ENCODE data around the gene RYR2. TPM values are rescaled to one million over a fixed set of nuclear protein-coding genes. Genes with fewer than 3 reads are reported as not detected.

Gene RYR2
- total RNA-seq, 1 donor from 2014 or later = 0.90 TPM

GRCh38 chr1:237640011-237640671 is 598.2 kb downstream of the RYR2 start:
- no peaks in the 10 kb centered on the region for H3K9me3 ChIP-seq (ENCODE audit: low read depth)
- no peak overlapping the region for H3K4me3 ChIP-seq
- no peaks in the 10 kb centered on the region for H3K36me3 Mint-ChIP-seq
- TF ChIP-seq EZH2phosphoT487 (IDR thresholded peaks at IDR 0.05) (no peak), CTCF (IDR thresholded peaks at IDR 0.05) (no peak), EZH2 (IDR thresholded peaks at IDR 0.05) (no peak)
- no peak overlapping the region for H3K4me3 Mint-ChIP-seq
- no peak overlapping the region for H2AFZ ChIP-seq (replicated peaks)
- H3K4me2 ChIP-seq = no peak overlapping the region
- no peaks in the 10 kb centered on the region for H3K27me3 Mint-ChIP-seq (ENCODE audit: insufficient read depth, low read depth)
- H3K9me3 Mint-ChIP-seq = no peaks in the 10 kb centered on the region
- no peak overlapping the region for H3K9ac ChIP-seq
- H3K79me2 ChIP-seq (ENCODE audit: low read depth) = no peaks in the 10 kb centered on the region
- H3K27ac Mint-ChIP-seq = no peak overlapping the region
- no peaks in the 10 kb centered on the region for H3K36me3 ChIP-seq
- H3K4me1 ChIP-seq = no peaks in the 10 kb centered on the region
- no peaks in the 10 kb centered on the region for H3F3A ChIP-seq (ENCODE audit: low read depth)
- H3K27ac ChIP-seq = no peak overlapping the region
- no peaks in the 10 kb centered on the region for H4K20me1 ChIP-seq (ENCODE audit: low read depth)
- DNase-seq (ENCODE audit: low spot score) = no peak
- H3K4me1 Mint-ChIP-seq = peaks cover 3% of the 10 kb centered on the region
- no peaks in the 10 kb centered on the region for H3K27me3 ChIP-seq

GRCh38 chr1:237640966-237641365 is 599.0 kb downstream of the RYR2 start:
- H3K4me1 ChIP-seq = no peaks in the 10 kb centered on the region
- no peaks in the 10 kb centered on the region for H3F3A ChIP-seq (ENCODE audit: low read depth)
- no peaks in the 10 kb centered on the region for H3K27me3 Mint-ChIP-seq (ENCODE audit: insufficient read depth, low read depth)
- H3K27ac ChIP-seq = no peak overlapping the region
- H3K36me3 ChIP-seq = no peaks in the 10 kb centered on the region
- no peaks in the 10 kb centered on the region for H3K79me2 ChIP-seq (ENCODE audit: low read depth)
- no peaks in the 10 kb centered on the region for H3K9me3 ChIP-seq (ENCODE audit: low read depth)
- H3K4me3 ChIP-seq = no peak overlapping the region
- TF ChIP-seq CTCF (IDR thresholded peaks at IDR 0.05) = no peak
- TF ChIP-seq EZH2phosphoT487 (IDR thresholded peaks at IDR 0.05) = no peak
- TF ChIP-seq EZH2 (IDR thresholded peaks at IDR 0.05) = no peak
- no peak overlapping the region for H3K4me3 Mint-ChIP-seq
- H3K4me2 ChIP-seq = no peak overlapping the region
- H3K9me3 Mint-ChIP-seq = no peaks in the 10 kb centered on the region
- no peak for DNase-seq (ENCODE audit: low spot score)
- H3K4me1 Mint-ChIP-seq = peaks cover 3% of the 10 kb centered on the region
- H3K9ac ChIP-seq = no peak overlapping the region
- no peaks in the 10 kb centered on the region for H3K27me3 ChIP-seq
- H3K27ac Mint-ChIP-seq = no peak overlapping the region
- no peaks in the 10 kb centered on the region for H3K36me3 Mint-ChIP-seq
- H2AFZ ChIP-seq (replicated peaks) = no peak overlapping the region
- no peaks in the 10 kb centered on the region for H4K20me1 ChIP-seq (ENCODE audit: low read depth)

- no peak overlapping the region for H3K27ac ChIP-seq
- no peak overlapping the region for H3K4me3 ChIP-seq
- no peaks in the 10 kb centered on the region for H4K20me1 ChIP-seq (ENCODE audit: low read depth)
- H3K9ac ChIP-seq = no peak overlapping the region
- no peak overlapping the region for H3K4me3 Mint-ChIP-seq
- H3K4me1 Mint-ChIP-seq = no peaks in the 10 kb centered on the region
- H3K27ac Mint-ChIP-seq = no peak overlapping the region
- H3K27me3 Mint-ChIP-seq (ENCODE audit: insufficient read depth, low read depth) = no peaks in the 10 kb centered on the region
- H3K9me3 ChIP-seq (ENCODE audit: low read depth) = no peaks in the 10 kb centered on the region
- H3K36me3 ChIP-seq = no peaks in the 10 kb centered on the region
- no peaks in the 10 kb centered on the region for H3F3A ChIP-seq (ENCODE audit: low read depth)
- no peak overlapping the region for H3K4me2 ChIP-seq
- no peaks in the 10 kb centered on the region for H3K4me1 ChIP-seq
- no peak for TF ChIP-seq EZH2phosphoT487 (IDR thresholded peaks at IDR 0.05)
- no peak for TF ChIP-seq CTCF (IDR thresholded peaks at IDR 0.05)
- no peak for TF ChIP-seq EZH2 (IDR thresholded peaks at IDR 0.05)
- no peaks in the 10 kb centered on the region for H3K79me2 ChIP-seq (ENCODE audit: low read depth)
- no peaks in the 10 kb centered on the region for H3K9me3 Mint-ChIP-seq
- H3K36me3 Mint-ChIP-seq = no peaks in the 10 kb centered on the region
- no peak overlapping the region for H2AFZ ChIP-seq (replicated peaks)
- no peaks in the 10 kb centered on the region for H3K27me3 ChIP-seq
- no peak for DNase-seq (ENCODE audit: low spot score)
These were observed 608.8 kb downstream of the RYR2 start for GRCh38 chr1:237650809-237651208.
